H1 (cell line): Measurements from ENCODE around the gene SYNGR3. TPM values are rescaled to one million over a fixed set of nuclear protein-coding genes. Genes with fewer than 3 reads are reported as not detected.

Experiments
- CTCF ChIA-PET: fragments of 300-600 bp; sonication (Branson Sonifier 250); formaldehyde crosslinking; loops from one replicate; lab custom pipeline; 2021; ENCODE audit not compliant: partially characterized antibody; lab: Charles Lee
- POLR2A ChIA-PET: fragments of 300-600 bp; sonication (Branson Sonifier 250); formaldehyde crosslinking; loops from one replicate; lab custom pipeline; 2021; ENCODE audit warnings: inconsistent platforms; ENCODE audit not compliant: partially characterized antibody; lab: Charles Lee
- DNase-seq, 2 experiments: peaks; one replicate each; pipeline versions ENCODE4 v3.0.0 to v3.0.0-alpha.2; 2010 to 2022; ENCODE audit warnings: low spot score in 2 of 2, low read depth in 1 of 2, mixed read lengths in 1 of 2
- FAIRE-seq: peaks from 2 replicates; lab custom pipeline; 2011; peaks lifted over from hg19 to GRCh38; lab: Jason Lieb, UNC
- H2AFZ ChIP-seq: 2 replicates; pipeline ENCODE4 v1.8.1; 2012; ENCODE audit warnings: low read length, inconsistent platforms
- H2AK5ac ChIP-seq: 2 replicates; pipeline ENCODE4 v1.6.1; 2013; ENCODE audit warnings: low read depth, low read length
- H2BK120ac ChIP-seq: replicated peaks from 2 replicates; pipeline ENCODE3; 2013; ENCODE audit warnings: low read depth, low read length, inconsistent platforms
- H2BK12ac ChIP-seq: 2 replicates; pipeline ENCODE4 v1.6.1; 2013; ENCODE audit warnings: low read depth, low read length
- H2BK15ac ChIP-seq: 2 replicates; pipeline ENCODE4 v1.6.1; 2013; ENCODE audit warnings: low read length
- H2BK20ac ChIP-seq: 2 replicates; pipeline ENCODE4 v1.6.1; 2013; ENCODE audit warnings: low read length
- H2BK5ac ChIP-seq: 2 replicates; pipeline ENCODE4 v1.6.1; 2013; ENCODE audit warnings: low read depth, low read length
- H3K14ac ChIP-seq: 2 replicates; pipeline ENCODE4 v1.6.1; 2013; ENCODE audit warnings: inconsistent platforms; ENCODE audit not compliant: insufficient read length
- H3K18ac ChIP-seq: 2 replicates; pipeline ENCODE4 v1.6.1; 2013; ENCODE audit warnings: low read length; ENCODE audit errors: extremely low read depth
- H3K23ac ChIP-seq: 2 replicates; pipeline ENCODE4 v1.6.1; 2013; ENCODE audit warnings: inconsistent platforms; ENCODE audit not compliant: insufficient read length
- H3K23me2 ChIP-seq: 2 replicates; pipeline ENCODE4 v1.6.1; 2013; ENCODE audit warnings: low read depth, low read length
- H3K27ac ChIP-seq: 2 replicates; pipeline ENCODE4 v1.6.1; 2011; ENCODE audit warnings: low read depth, low read length, inconsistent platforms
- H3K27me3 ChIP-seq, 4 experiments: replicated peaks in 1 of 4; 1 replicate in 1 of 4; 2 replicates in 3 of 4; pipeline versions ENCODE4 v1.6.1 to v1.8.1; 2011 to 2013; ENCODE audit warnings: low read length in 3 of 4, mild to moderate bottlenecking in 3 of 4, inconsistent platforms in 2 of 4, mixed read lengths in 2 of 4, moderate library complexity in 1 of 4; ENCODE audit not compliant: control insufficient read depth in 3 of 4, insufficient read depth in 3 of 4; ENCODE audit errors: extremely low read depth in 1 of 4
- H3K36me3 ChIP-seq, 4 experiments: 2 replicates each; pipeline versions ENCODE4 v1.6.1 to v1.8.1; 2011 to 2013; ENCODE audit warnings: mild to moderate bottlenecking in 4 of 4, low read length in 3 of 4, moderate library complexity in 2 of 4, control low read depth in 1 of 4, inconsistent platforms in 1 of 4; ENCODE audit not compliant: insufficient read depth in 4 of 4, control insufficient read depth in 2 of 4
- H3K4ac ChIP-seq: replicated peaks from 2 replicates; pipeline ENCODE3; 2013; ENCODE audit warnings: low read length, low read depth, mixed read lengths, inconsistent platforms; ENCODE audit not compliant: insufficient read length
- H3K4me1 ChIP-seq, 4 experiments: replicated peaks in 1 of 4; 1 replicate in 1 of 4; 2 replicates in 3 of 4; pipeline versions ENCODE4 v1.6.1 to v1.8.1; 2011 to 2013; ENCODE audit warnings: low read length in 3 of 4, inconsistent platforms in 2 of 4, mixed read lengths in 1 of 4; ENCODE audit not compliant: insufficient read depth in 4 of 4, control insufficient read depth in 3 of 4
- H3K4me2 ChIP-seq, 2 experiments: 2 replicates each; pipeline versions ENCODE4 v1.6.1 to v1.8.1; 2011 to 2013; ENCODE audit warnings: low read depth in 2 of 2, low read length in 2 of 2, control low read depth in 1 of 2, inconsistent platforms in 1 of 2, mild to moderate bottlenecking in 1 of 2; ENCODE audit not compliant: insufficient read depth in 1 of 2
- H3K4me3 ChIP-seq, 4 experiments: fragments of 200-600, 300-600 bp in 1 of 4; sonication (generic), shearing (Covaris generic), sonication (Bioruptor Twin) in 1 of 4; 2 replicates each; pipeline versions ENCODE4 v1.5.1 to v1.8.1; 2011 to 2016; ENCODE audit warnings: low read length in 4 of 4, low read depth in 3 of 4, control low read depth in 2 of 4, inconsistent platforms in 2 of 4, mild to moderate bottlenecking in 2 of 4, mixed read lengths in 1 of 4, moderate library complexity in 1 of 4; ENCODE audit not compliant: insufficient read depth in 2 of 4; ENCODE audit errors: extremely low read depth in 1 of 4
- H3K56ac ChIP-seq: replicated peaks from 2 replicates; pipeline ENCODE3; 2013; ENCODE audit warnings: low read depth, mild to moderate bottlenecking, mixed read lengths, low read length, inconsistent platforms; ENCODE audit not compliant: insufficient read length
- H3K79me1 ChIP-seq: 2 replicates; pipeline ENCODE4 v1.6.1; 2013; ENCODE audit warnings: low read depth, low read length, control low read depth
- H3K79me2 ChIP-seq, 2 experiments: 2 replicates each; pipeline versions ENCODE4 v1.6.1 to v1.8.1; 2012 to 2013; ENCODE audit warnings: low read length in 2 of 2, mild to moderate bottlenecking in 2 of 2, inconsistent platforms in 1 of 2; ENCODE audit not compliant: insufficient read depth in 2 of 2, control insufficient read depth in 1 of 2
- H3K9ac ChIP-seq, 4 experiments: replicated peaks in 1 of 4; 1 replicate in 1 of 4; 2 replicates in 3 of 4; pipeline versions ENCODE4 v1.6.1 to v1.8.1; 2011 to 2013; ENCODE audit warnings: low read depth in 3 of 4, low read length in 3 of 4, control low read depth in 2 of 4, mild to moderate bottlenecking in 2 of 4, moderate library complexity in 2 of 4, inconsistent platforms in 1 of 4; ENCODE audit errors: extremely low read depth in 1 of 4
- H3K9me3 ChIP-seq, 2 experiments: 2 replicates each; pipeline versions ENCODE4 v1.6.1 to v1.8.1; 2012 to 2013; ENCODE audit warnings: mild to moderate bottlenecking in 2 of 2, moderate library complexity in 2 of 2, control low read depth in 1 of 2, inconsistent platforms in 1 of 2, low read depth in 1 of 2, low read length in 1 of 2, mixed read lengths in 1 of 2; ENCODE audit not compliant: insufficient read depth in 2 of 2
- H4K20me1 ChIP-seq, 2 experiments: replicated peaks in 1 of 2; 2 replicates each; pipeline versions ENCODE3 to v1.8.1; 2011 to 2013; ENCODE audit warnings: inconsistent platforms in 2 of 2, low read length in 2 of 2, mild to moderate bottlenecking in 1 of 2; ENCODE audit not compliant: insufficient read depth in 2 of 2, control insufficient read depth in 1 of 2
- H4K5ac ChIP-seq: 2 replicates; pipeline ENCODE4 v1.6.1; 2013; ENCODE audit warnings: low read length, low read depth, mixed read lengths, inconsistent platforms; ENCODE audit not compliant: insufficient read length
- H4K8ac ChIP-seq: 2 replicates; pipeline ENCODE4 v1.8.0; 2013; ENCODE audit warnings: mild to moderate bottlenecking, moderate library complexity, low read length, inconsistent platforms; ENCODE audit not compliant: insufficient read depth; ENCODE audit errors: extremely low read depth
- H4K91ac ChIP-seq: replicated peaks from 2 replicates; pipeline ENCODE3; 2013; ENCODE audit warnings: low read length, mixed read lengths, inconsistent platforms; ENCODE audit not compliant: insufficient read length
- CEBPB ChIP-seq: IDR thresholded peaks from 2 replicates; pipeline ENCODE4 v1.6.1; 2012; ENCODE audit warnings: low read depth, low read length
- CHD2 ChIP-seq: IDR thresholded peaks from 2 replicates; pipeline ENCODE4 v1.6.1; 2012; ENCODE audit warnings: low read length, improper control_type of control experiment
- GABPA ChIP-seq: IDR thresholded peaks from 2 replicates; pipeline ENCODE4 v1.6.1; 2011; ENCODE audit warnings: mild to moderate bottlenecking, low read length, moderate library complexity, borderline replicate concordance; ENCODE audit not compliant: insufficient read depth
- HDAC2 ChIP-seq, 2 experiments: fragments of 300-600 bp in 1 of 2; sonication (generic) in 1 of 2; IDR thresholded peaks; 2 replicates each; pipeline ENCODE4 v1.6.1; 2011 to 2012; ENCODE audit warnings: low read depth in 2 of 2, low read length in 2 of 2, mild to moderate bottlenecking in 2 of 2, moderate library complexity in 2 of 2, borderline replicate concordance in 1 of 2, inconsistent platforms in 1 of 2
- KDM4A ChIP-seq: IDR thresholded peaks from one replicate; pipeline ENCODE4 v1.7.1; 2012; ENCODE audit warnings: low read depth, mild to moderate bottlenecking, moderate library complexity, low read length, inconsistent platforms; ENCODE audit not compliant: severe bottlenecking
- MAX ChIP-seq: IDR thresholded peaks from 2 replicates; pipeline ENCODE4 v1.6.1; 2012; ENCODE audit warnings: inconsistent platforms
- RBBP5 ChIP-seq: IDR thresholded peaks from 2 replicates; pipeline ENCODE4 v1.7.1; 2012; ENCODE audit warnings: low read depth, mild to moderate bottlenecking, inconsistent platforms, low read length, moderate library complexity, borderline replicate concordance
- SP4 ChIP-seq: IDR thresholded peaks from 2 replicates; pipeline ENCODE4 v1.6.1; 2012; ENCODE audit warnings: low read length, inconsistent platforms
- WGBS, 2 experiments: shearing (Covaris generic) in 1 of 2; methylation state at CpG; one replicate each; pipeline versions ENCODE4 v1.1.6 to v1.1.7; 2013 to 2015; ENCODE audit warnings: low lambda C conversion rate in 2 of 2, mixed read lengths in 2 of 2, inconsistent platforms in 1 of 2, low coverage in 1 of 2, missing lambda C conversion rate in 1 of 2; ENCODE audit not compliant: insufficient replicate concordance in 2 of 2, insufficient coverage in 1 of 2, insufficient read length in 1 of 2; ENCODE audit errors: extremely low coverage in 1 of 2, missing lambda C conversion rate in 1 of 2; 5-methylcytosine and 5-hydroxymethylcytosine counted together
- polyA plus RNA-seq, 7 experiments: library from polyadenylated mRNA; depleted of rRNA in 3 of 7; stranded (reverse) in 5 of 7; unstranded in 2 of 7; fragments of >200 nt in 5 of 7; fragments of 200-250 nt in 2 of 7; gene quantifications; 1 replicate in 5 of 7; 2 replicates in 1 of 7; 4 replicates in 1 of 7; pipeline versions ENCODE4 v1.2.1 to v1.2.3, GENCODE V29; 2011 to 2013; ENCODE audit warnings: missing spikeins in 2 of 7, mixed read lengths in 2 of 7
- total RNA-seq: library from RNA; stranded (reverse); fragmentation: NEBNext Ultra II Directional; extraction: Animal tissue kit (Norgen Biotek cat#: 25700); gene quantifications from 2 replicates; pipeline ENCODE4 v1.2.1, GENCODE V29; 2021

The SYNGR3 gene
- total and polyA plus RNA-seq, 2 of the 8 experiments (the other 6 are each of a cell fraction or from before 2014, with no cell fraction given), result 36.2 to 49.9 TPM

- Histone ChIP-seq H3K23me2 (peaks cover 19% of the 10 kb centered on the region), H3K23ac (no peak overlapping the region), H2BK5ac (peak overlapping the region; percentile 44; the same call in 1 of the 2 replicates), H3K56ac (no peak overlapping the region), H3K14ac (no peak overlapping the region), H2BK20ac (no peak overlapping the region), H2BK15ac (no peak overlapping the region), H3K27me3 (peaks cover 8 to 40% (median 39%) of the 10 kb centered on the region in 4 experiments; a peak in 6 of 7 replicates), H3K18ac (no peak overlapping the region), H3K9ac (no peak overlapping the region), H3K4ac (no peak overlapping the region), H4K91ac (no peak overlapping the region), H3K4me1 (peaks cover 3 to 28% (median 25%) of the 10 kb centered on the region in 4 experiments), H3K79me1 (0 out of 2 replicates have a peak, but pooled peaks cover 2% of the 10 kb centered on the region)
- ChIA-PET POLR2A (interaction anchor here (0.8 to 28.2 kb wide), 14 partner anchors 9 to 176 kb away, joined by 3 to 736 read pairs (median 6); partner anchors contain the start of genes FAHD1, HAGH, MSRB1 and NDUFB10), CTCF (interaction anchor here (0.5 to 1.5 kb wide), 4 partner anchors 19 to 51 kb away, joined by 3 to 4 read pairs (median 4); no protein-coding TSS in a partner anchor)
- 66% methylated on average over 34 of the region's 37 CpGs; no CpG with 5 or more reads in 1 of the 2 experiments for WGBS, 2 experiments
- TF ChIP-seq RBBP5, result no peak; the same call in 1 of the 2 replicates
- TF ChIP-seq KDM4A, result no peak
- no peak for TF ChIP-seq SP4
- peak; percentile 39; the same call in 1 of the 2 replicates for TF ChIP-seq GABPA
- TF ChIP-seq MAX, result no peak
- TF ChIP-seq CEBPB, result no peak
- no peak for TF ChIP-seq CHD2
- no peak for TF ChIP-seq HDAC2 (IDR thresholded peaks at IDR 0.05; ENCODE audit: borderline replicate concordance in 1 of 2, low read depth in 2 of 2, low read length in 2 of 2)
- TF ChIP-seq, all 59 proteins: peak for 1
- DNase-seq (peak in 1 of 2 experiments; percentile 66), FAIRE-seq (no peak)
- peak overlapping the region; percentile 87 to 91 for H3K4me2 ChIP-seq
- no peaks in the 10 kb centered on the region for H3K9me3 ChIP-seq
- no peak overlapping the region for H2AFZ ChIP-seq
- H2BK12ac ChIP-seq, result no peak overlapping the region
- no peak overlapping the region for H4K5ac ChIP-seq
- H3K36me3 ChIP-seq, result peaks cover 11 to 33% (median 22%) of the 10 kb centered on the region in 4 experiments; a peak in 7 of 8 replicates
- H3K27ac ChIP-seq, result no peak overlapping the region
- peak overlapping the region; percentile 31 to 61 (median 38); a peak in 6 of 8 replicates for H3K4me3 ChIP-seq
- peaks cover 2 to 25% of the 10 kb centered on the region in 2 experiments for H4K20me1 ChIP-seq
- peaks cover 0 to 1% of the 10 kb centered on the region in 2 experiments; a peak in 1 of 4 replicates for H3K79me2 ChIP-seq
- H4K8ac ChIP-seq, result peak overlapping the region; percentile 83; the same call in 1 of the 2 replicates
- H2BK120ac ChIP-seq, result no peak overlapping the region
- H2AK5ac ChIP-seq, result no peak overlapping the region
Measured at GRCh38 chr16:1978476-1979120, 11.2 kb upstream of the SYNGR3 start.
